HL-60 (cell line): ENCODE measurements around the gene AMZ1.

Experiments
- GABPA ChIP-seq: IDR thresholded peaks from 2 replicates; pipeline ENCODE4 v1.6.1; 2012; ENCODE audit warnings: low read depth
- POLR2AphosphoS5 ChIP-seq: IDR thresholded peaks from 2 replicates; pipeline ENCODE4 v1.6.1; 2012; ENCODE audit warnings: low read depth
- SPI1 ChIP-seq: IDR thresholded peaks from 2 replicates; pipeline ENCODE4 v1.6.1; 2012; ENCODE audit warnings: low read depth, mild to moderate bottlenecking, borderline replicate concordance
- TF ChIP-seq, protein P1 (sequence below): IDR thresholded peaks from one replicate; pipeline ENCODE4 v1.5.1; 2011; ENCODE audit warnings: low read length, control low read depth, inconsistent platforms; ENCODE audit not compliant: insufficient read depth
- TF ChIP-seq, protein P2 (sequence below): IDR thresholded peaks from 2 replicates; pipeline ENCODE4 v1.6.1; 2012; ENCODE audit warnings: low read depth; ENCODE audit not compliant: insufficient replicate concordance

DNA sequence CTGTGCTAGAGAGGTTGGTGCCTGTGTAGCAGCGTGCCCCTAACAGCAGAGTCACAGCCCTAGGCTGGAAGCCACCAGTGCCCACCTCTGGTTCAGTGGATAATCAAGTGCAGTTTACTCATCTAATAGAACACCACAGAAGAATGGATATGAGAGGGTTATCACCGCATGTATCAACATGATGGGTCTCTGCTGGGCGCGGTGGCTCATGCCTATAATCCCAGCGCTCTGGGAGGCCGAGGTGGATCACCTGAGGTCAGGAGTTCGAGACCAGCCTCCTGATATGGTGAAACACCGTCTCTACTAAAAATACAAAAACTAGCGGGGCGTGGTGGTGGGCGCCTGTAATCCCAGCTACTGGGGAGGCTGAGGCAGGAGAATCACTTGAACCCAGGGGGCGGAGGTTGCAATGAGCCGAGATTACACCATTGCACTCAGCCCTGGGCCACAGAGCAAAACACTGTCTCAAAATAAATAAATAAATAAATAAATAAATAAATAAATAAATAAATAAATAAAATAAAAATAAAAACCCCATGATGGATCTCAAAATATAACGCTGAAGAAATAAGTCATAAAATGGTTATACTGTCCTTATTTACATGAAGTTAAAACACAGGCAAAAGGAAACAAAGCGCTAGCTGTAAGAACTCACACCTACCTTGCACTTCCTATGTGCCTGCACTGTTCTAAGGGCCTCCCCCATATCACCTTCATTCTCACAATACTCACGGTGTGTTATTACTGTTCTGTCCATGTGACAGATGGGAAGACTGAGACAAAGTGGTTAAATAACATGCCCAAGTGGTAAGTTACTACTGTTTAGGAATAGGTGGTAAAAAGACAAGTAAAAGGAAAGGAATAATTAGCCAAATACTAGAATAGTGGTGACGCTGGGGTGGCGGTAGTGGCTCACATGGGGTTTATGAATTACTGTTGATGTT, 70.9 kb downstream of the AMZ1 start:
- TF ChIP-seq POLR2AphosphoS5 (no peak), GABPA (no peak), SPI1 (no peak)
- TF ChIP-seq, protein P1, sequence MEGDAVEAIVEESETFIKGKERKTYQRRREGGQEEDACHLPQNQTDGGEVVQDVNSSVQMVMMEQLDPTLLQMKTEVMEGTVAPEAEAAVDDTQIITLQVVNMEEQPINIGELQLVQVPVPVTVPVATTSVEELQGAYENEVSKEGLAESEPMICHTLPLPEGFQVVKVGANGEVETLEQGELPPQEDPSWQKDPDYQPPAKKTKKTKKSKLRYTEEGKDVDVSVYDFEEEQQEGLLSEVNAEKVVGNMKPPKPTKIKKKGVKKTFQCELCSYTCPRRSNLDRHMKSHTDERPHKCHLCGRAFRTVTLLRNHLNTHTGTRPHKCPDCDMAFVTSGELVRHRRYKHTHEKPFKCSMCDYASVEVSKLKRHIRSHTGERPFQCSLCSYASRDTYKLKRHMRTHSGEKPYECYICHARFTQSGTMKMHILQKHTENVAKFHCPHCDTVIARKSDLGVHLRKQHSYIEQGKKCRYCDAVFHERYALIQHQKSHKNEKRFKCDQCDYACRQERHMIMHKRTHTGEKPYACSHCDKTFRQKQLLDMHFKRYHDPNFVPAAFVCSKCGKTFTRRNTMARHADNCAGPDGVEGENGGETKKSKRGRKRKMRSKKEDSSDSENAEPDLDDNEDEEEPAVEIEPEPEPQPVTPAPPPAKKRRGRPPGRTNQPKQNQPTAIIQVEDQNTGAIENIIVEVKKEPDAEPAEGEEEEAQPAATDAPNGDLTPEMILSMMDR: no peak
- TF ChIP-seq, protein P2, sequence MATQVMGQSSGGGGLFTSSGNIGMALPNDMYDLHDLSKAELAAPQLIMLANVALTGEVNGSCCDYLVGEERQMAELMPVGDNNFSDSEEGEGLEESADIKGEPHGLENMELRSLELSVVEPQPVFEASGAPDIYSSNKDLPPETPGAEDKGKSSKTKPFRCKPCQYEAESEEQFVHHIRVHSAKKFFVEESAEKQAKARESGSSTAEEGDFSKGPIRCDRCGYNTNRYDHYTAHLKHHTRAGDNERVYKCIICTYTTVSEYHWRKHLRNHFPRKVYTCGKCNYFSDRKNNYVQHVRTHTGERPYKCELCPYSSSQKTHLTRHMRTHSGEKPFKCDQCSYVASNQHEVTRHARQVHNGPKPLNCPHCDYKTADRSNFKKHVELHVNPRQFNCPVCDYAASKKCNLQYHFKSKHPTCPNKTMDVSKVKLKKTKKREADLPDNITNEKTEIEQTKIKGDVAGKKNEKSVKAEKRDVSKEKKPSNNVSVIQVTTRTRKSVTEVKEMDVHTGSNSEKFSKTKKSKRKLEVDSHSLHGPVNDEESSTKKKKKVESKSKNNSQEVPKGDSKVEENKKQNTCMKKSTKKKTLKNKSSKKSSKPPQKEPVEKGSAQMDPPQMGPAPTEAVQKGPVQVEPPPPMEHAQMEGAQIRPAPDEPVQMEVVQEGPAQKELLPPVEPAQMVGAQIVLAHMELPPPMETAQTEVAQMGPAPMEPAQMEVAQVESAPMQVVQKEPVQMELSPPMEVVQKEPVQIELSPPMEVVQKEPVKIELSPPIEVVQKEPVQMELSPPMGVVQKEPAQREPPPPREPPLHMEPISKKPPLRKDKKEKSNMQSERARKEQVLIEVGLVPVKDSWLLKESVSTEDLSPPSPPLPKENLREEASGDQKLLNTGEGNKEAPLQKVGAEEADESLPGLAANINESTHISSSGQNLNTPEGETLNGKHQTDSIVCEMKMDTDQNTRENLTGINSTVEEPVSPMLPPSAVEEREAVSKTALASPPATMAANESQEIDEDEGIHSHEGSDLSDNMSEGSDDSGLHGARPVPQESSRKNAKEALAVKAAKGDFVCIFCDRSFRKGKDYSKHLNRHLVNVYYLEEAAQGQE: no peak
